Hepatocyte (in vitro differentiated cells): ENCODE data around the gene FUT6. TPM values are rescaled to one million over a fixed set of nuclear protein-coding genes. Genes with fewer than 3 reads are reported as not detected.

Experiments used
- DNase-seq: peaks from one replicate; pipeline ENCODE4 v3.0.0-alpha.2; 2016; ENCODE audit warnings: low spot score
- H2AFZ ChIP-seq: fragments of 200-600 bp; sonication (generic); 2 replicates; pipeline ENCODE4 v1.6.0; 2016; ENCODE audit warnings: antibody characterized with exemption, mild to moderate bottlenecking
- H3K27ac ChIP-seq: fragments of 200-600 bp; sonication (generic); 2 replicates; pipeline ENCODE4 v1.5.1; 2016; ENCODE audit warnings: mild to moderate bottlenecking
- H3K27me3 ChIP-seq: fragments of 200-600 bp; sonication (generic); 2 replicates; pipeline ENCODE4 v1.6.1; 2016
- H3K36me3 ChIP-seq: fragments of 200-600 bp; sonication (generic); replicated peaks from 2 replicates; pipeline ENCODE4 v1.5.1; 2016; ENCODE audit warnings: low read depth; ENCODE audit not compliant: insufficient read depth
- H3K4me1 ChIP-seq: fragments of 200-600 bp; sonication (generic); 2 replicates; pipeline ENCODE4 v1.5.1; 2016; ENCODE audit warnings: mild to moderate bottlenecking, moderate library complexity; ENCODE audit not compliant: insufficient read depth
- H3K4me2 ChIP-seq: fragments of 200-600 bp; sonication (generic); 2 replicates; pipeline ENCODE4 v1.6.0; 2016
- H3K4me3 ChIP-seq: fragments of 200-600 bp; sonication (generic); 2 replicates; pipeline ENCODE4 v1.5.1; 2016; ENCODE audit warnings: mild to moderate bottlenecking
- H3K79me2 ChIP-seq: fragments of 200-600 bp; sonication (generic); 2 replicates; pipeline ENCODE4 v1.6.0; 2017; ENCODE audit warnings: mild to moderate bottlenecking
- H3K9me2 ChIP-seq: fragments of 200-600 bp; sonication (generic); replicated peaks from 2 replicates; pipeline ENCODE4 v1.6.0; 2017; ENCODE audit warnings: mild to moderate bottlenecking; ENCODE audit not compliant: insufficient read depth
- H3K9me3 ChIP-seq: fragments of 200-600 bp; sonication (generic); 2 replicates; pipeline ENCODE4 v1.5.1; 2016; ENCODE audit warnings: low read depth, mild to moderate bottlenecking
- H4K20me1 ChIP-seq: fragments of 200-600 bp; sonication (generic); 2 replicates; pipeline ENCODE4 v1.6.0; 2016; ENCODE audit warnings: mild to moderate bottlenecking; ENCODE audit not compliant: insufficient read depth, poor library complexity, severe bottlenecking
- EZH2 ChIP-seq: fragments of 200-600 bp; sonication (generic); IDR thresholded peaks from 2 replicates; pipeline ENCODE4 v1.6.1; 2016; ENCODE audit warnings: antibody characterized with exemption, mild to moderate bottlenecking, borderline replicate concordance
- EZH2phosphoT487 ChIP-seq: fragments of 200-600 bp; sonication (generic); IDR thresholded peaks from one replicate; pipeline ENCODE4 v1.6.1; 2018; ENCODE audit warnings: antibody characterized with exemption, mild to moderate bottlenecking, low read depth, moderate library complexity; ENCODE audit not compliant: unreplicated experiment, severe bottlenecking
- whole genome bisulfite sequencing: methylation state at CpG from one replicate; pipeline ENCODE4 v1.1.6; 2016; ENCODE audit warnings: low lambda C conversion rate; ENCODE audit errors: missing lambda C conversion rate; 5-methylcytosine and 5-hydroxymethylcytosine counted together
- polyA plus RNA-seq: library from polyadenylated mRNA; unstranded; fragments of >200 nt; fragmentation: Nextera tagmentation; extraction: Ambion mirVana; gene quantifications from 2 replicates; pipeline ENCODE4 v1.2.1, GENCODE V29; 2016
- total RNA-seq: library from RNA; depleted of rRNA; stranded (reverse); fragments of >200 nt; gene quantifications from 2 replicates; pipeline ENCODE4 v1.2.3, GENCODE V29; 2014
- TF ChIP-seq, protein P1 (sequence below): fragments of 200-600 bp; sonication (generic); IDR thresholded peaks from 2 replicates; pipeline ENCODE4 v1.5.1; 2016; ENCODE audit warnings: antibody characterized with exemption, mild to moderate bottlenecking; ENCODE audit not compliant: poor library complexity

Gene FUT6
- total and polyA plus RNA-seq, 2 experiments from 2014 or later, result 0.07 TPM; not detected in 1

GRCh38 chr19:5826531-5827341 is 12.8 kb downstream of the FUT6 start:
- Histone ChIP-seq H3K27ac (peak overlapping the region; percentile 48), H3K79me2 (no peaks in the 10 kb centered on the region), H3K27me3 (no peaks in the 10 kb centered on the region), H3K9me2 (no peaks in the 10 kb centered on the region), H3K4me2 (peak overlapping the region; percentile 96), H3K4me1 (peaks cover 18% of the 10 kb centered on the region), H3K36me3 (no peaks in the 10 kb centered on the region), H4K20me1 (no peaks in the 10 kb centered on the region), H3K4me3 (no peak overlapping the region), H2AFZ (no peak overlapping the region), H3K9me3 (no peaks in the 10 kb centered on the region)
- 45% methylated on average over 24 of the region's 24 CpGs for WGBS
- DNase-seq, result peak; percentile 78
- TF ChIP-seq EZH2phosphoT487, result no peak
- TF ChIP-seq, protein P1, sequence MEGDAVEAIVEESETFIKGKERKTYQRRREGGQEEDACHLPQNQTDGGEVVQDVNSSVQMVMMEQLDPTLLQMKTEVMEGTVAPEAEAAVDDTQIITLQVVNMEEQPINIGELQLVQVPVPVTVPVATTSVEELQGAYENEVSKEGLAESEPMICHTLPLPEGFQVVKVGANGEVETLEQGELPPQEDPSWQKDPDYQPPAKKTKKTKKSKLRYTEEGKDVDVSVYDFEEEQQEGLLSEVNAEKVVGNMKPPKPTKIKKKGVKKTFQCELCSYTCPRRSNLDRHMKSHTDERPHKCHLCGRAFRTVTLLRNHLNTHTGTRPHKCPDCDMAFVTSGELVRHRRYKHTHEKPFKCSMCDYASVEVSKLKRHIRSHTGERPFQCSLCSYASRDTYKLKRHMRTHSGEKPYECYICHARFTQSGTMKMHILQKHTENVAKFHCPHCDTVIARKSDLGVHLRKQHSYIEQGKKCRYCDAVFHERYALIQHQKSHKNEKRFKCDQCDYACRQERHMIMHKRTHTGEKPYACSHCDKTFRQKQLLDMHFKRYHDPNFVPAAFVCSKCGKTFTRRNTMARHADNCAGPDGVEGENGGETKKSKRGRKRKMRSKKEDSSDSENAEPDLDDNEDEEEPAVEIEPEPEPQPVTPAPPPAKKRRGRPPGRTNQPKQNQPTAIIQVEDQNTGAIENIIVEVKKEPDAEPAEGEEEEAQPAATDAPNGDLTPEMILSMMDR, result peak; percentile 13

- Histone ChIP-seq H4K20me1 (no peaks in the 10 kb centered on the region), H3K9me3 (no peaks in the 10 kb centered on the region), H3K4me2 (no peak overlapping the region), H3K79me2 (no peaks in the 10 kb centered on the region), H3K9me2 (no peaks in the 10 kb centered on the region), H3K4me3 (no peak overlapping the region), H3K27me3 (no peaks in the 10 kb centered on the region), H3K4me1 (peaks cover 18% of the 10 kb centered on the region), H2AFZ (no peak overlapping the region), H3K36me3 (no peaks in the 10 kb centered on the region), H3K27ac (no peak overlapping the region)
- no peak for DNase-seq
- 95% methylated on average over 21 of the region's 21 CpGs for WGBS
- TF ChIP-seq EZH2 (no peak), EZH2phosphoT487 (no peak)
- TF ChIP-seq, protein P1, result no peak
These were observed 14.3 kb downstream of the FUT6 start for GRCh38 chr19:5825178-5825577.

- no peak overlapping the region for H2AFZ ChIP-seq
- H3K4me3 ChIP-seq, result no peak overlapping the region
- H3K36me3 ChIP-seq, result no peaks in the 10 kb centered on the region
- H3K9me3 ChIP-seq, result no peaks in the 10 kb centered on the region
- no peaks in the 10 kb centered on the region for H3K79me2 ChIP-seq
- no peak overlapping the region for H3K27ac ChIP-seq
- peaks cover 15% of the 10 kb centered on the region for H3K4me1 ChIP-seq
- H3K4me2 ChIP-seq, result no peak overlapping the region
- TF ChIP-seq EZH2phosphoT487, result no peak
- no peak for TF ChIP-seq EZH2
- TF ChIP-seq, protein P1, result no peak
- WGBS, result 93% methylated on average over 9 of the region's 10 CpGs
- H3K27me3 ChIP-seq, result no peaks in the 10 kb centered on the region
- no peak for DNase-seq
- no peaks in the 10 kb centered on the region for H4K20me1 ChIP-seq
- no peaks in the 10 kb centered on the region for H3K9me2 ChIP-seq
These were observed 14.8 kb downstream of the FUT6 start for GRCh38 chr19:5824751-5825150.
